HL-60 (cell line): ENCODE measurements around the gene TRABD2B.

Experiments used
- DNase-seq, 2 experiments: peaks; one replicate each; pipeline ENCODE4 v3.0.0-alpha.2; 2010 to 2020; ENCODE audit warnings: low read depth in 1 of 2, low spot score in 1 of 2
- H3K27ac ChIP-seq: fragments of 250-450 bp; sonication (Bioruptor Pico); replicated peaks from 2 replicates; pipeline ENCODE4 v1.5.1; 2020; ENCODE audit warnings: mild to moderate bottlenecking, moderate library complexity
- H3K27me3 ChIP-seq: fragments of 250-450 bp; sonication (Bioruptor Pico); 2 replicates; pipeline ENCODE4 v1.5.1; 2021; ENCODE audit warnings: mild to moderate bottlenecking, moderate library complexity; ENCODE audit not compliant: insufficient read depth, poor library complexity, severe bottlenecking
- H3K4me3 ChIP-seq: replicated peaks from 2 replicates; pipeline ENCODE4 v1.5.1; 2011; ENCODE audit warnings: mild to moderate bottlenecking, control low read depth, low read length; ENCODE audit not compliant: insufficient read depth
- GABPA ChIP-seq: IDR thresholded peaks from 2 replicates; pipeline ENCODE4 v1.6.1; 2012; ENCODE audit warnings: low read depth
- POLR2AphosphoS5 ChIP-seq: IDR thresholded peaks from 2 replicates; pipeline ENCODE4 v1.6.1; 2012; ENCODE audit warnings: low read depth
- SPI1 ChIP-seq: IDR thresholded peaks from 2 replicates; pipeline ENCODE4 v1.6.1; 2012; ENCODE audit warnings: low read depth, mild to moderate bottlenecking, borderline replicate concordance
- TF ChIP-seq, protein P1 (sequence below): IDR thresholded peaks from 2 replicates; pipeline ENCODE4 v1.6.1; 2012; ENCODE audit warnings: low read depth; ENCODE audit not compliant: insufficient replicate concordance
- TF ChIP-seq, protein P2 (sequence below): IDR thresholded peaks from one replicate; pipeline ENCODE4 v1.5.1; 2011; ENCODE audit warnings: low read length, control low read depth, inconsistent platforms; ENCODE audit not compliant: insufficient read depth

Gene TRABD2B

DNA sequence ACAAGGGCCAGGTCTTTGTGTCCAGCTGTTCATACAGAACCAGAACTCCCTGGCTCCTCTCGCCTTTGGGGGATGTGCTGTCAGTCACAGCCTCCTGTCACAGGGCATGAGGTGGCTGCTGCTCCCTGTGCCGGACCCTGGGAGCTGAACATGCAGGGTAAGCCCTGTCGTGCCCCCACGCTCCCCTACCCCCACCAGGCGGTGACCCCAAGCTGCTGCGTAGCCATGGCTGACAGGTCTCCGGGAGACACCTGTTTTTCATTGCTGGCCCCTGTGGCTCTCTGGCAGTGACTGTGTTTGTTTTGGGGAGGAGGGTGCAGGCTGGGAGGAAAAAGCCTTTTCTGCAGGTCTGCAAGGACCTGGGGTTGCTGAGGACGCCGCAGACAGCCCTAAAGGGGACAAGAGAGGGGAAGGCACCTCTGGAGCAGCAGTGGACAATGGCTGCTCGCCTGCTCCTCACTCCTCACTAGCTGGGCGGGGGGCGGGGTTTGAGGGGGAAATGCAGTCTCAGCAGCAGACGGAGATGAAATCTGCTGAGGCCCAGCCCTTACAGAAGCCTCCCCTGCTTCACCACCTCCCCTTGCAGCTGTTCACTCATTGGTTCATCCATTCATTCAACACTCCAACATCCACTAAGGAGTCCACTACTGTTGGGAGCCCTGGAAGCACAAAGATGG, 81.4 kb downstream of the TRABD2B start:
- DNase-seq: no peak
- TF ChIP-seq, protein P1, sequence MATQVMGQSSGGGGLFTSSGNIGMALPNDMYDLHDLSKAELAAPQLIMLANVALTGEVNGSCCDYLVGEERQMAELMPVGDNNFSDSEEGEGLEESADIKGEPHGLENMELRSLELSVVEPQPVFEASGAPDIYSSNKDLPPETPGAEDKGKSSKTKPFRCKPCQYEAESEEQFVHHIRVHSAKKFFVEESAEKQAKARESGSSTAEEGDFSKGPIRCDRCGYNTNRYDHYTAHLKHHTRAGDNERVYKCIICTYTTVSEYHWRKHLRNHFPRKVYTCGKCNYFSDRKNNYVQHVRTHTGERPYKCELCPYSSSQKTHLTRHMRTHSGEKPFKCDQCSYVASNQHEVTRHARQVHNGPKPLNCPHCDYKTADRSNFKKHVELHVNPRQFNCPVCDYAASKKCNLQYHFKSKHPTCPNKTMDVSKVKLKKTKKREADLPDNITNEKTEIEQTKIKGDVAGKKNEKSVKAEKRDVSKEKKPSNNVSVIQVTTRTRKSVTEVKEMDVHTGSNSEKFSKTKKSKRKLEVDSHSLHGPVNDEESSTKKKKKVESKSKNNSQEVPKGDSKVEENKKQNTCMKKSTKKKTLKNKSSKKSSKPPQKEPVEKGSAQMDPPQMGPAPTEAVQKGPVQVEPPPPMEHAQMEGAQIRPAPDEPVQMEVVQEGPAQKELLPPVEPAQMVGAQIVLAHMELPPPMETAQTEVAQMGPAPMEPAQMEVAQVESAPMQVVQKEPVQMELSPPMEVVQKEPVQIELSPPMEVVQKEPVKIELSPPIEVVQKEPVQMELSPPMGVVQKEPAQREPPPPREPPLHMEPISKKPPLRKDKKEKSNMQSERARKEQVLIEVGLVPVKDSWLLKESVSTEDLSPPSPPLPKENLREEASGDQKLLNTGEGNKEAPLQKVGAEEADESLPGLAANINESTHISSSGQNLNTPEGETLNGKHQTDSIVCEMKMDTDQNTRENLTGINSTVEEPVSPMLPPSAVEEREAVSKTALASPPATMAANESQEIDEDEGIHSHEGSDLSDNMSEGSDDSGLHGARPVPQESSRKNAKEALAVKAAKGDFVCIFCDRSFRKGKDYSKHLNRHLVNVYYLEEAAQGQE: no peak
- TF ChIP-seq SPI1: no peak
- TF ChIP-seq, protein P2, sequence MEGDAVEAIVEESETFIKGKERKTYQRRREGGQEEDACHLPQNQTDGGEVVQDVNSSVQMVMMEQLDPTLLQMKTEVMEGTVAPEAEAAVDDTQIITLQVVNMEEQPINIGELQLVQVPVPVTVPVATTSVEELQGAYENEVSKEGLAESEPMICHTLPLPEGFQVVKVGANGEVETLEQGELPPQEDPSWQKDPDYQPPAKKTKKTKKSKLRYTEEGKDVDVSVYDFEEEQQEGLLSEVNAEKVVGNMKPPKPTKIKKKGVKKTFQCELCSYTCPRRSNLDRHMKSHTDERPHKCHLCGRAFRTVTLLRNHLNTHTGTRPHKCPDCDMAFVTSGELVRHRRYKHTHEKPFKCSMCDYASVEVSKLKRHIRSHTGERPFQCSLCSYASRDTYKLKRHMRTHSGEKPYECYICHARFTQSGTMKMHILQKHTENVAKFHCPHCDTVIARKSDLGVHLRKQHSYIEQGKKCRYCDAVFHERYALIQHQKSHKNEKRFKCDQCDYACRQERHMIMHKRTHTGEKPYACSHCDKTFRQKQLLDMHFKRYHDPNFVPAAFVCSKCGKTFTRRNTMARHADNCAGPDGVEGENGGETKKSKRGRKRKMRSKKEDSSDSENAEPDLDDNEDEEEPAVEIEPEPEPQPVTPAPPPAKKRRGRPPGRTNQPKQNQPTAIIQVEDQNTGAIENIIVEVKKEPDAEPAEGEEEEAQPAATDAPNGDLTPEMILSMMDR: no peak
- no peak for TF ChIP-seq GABPA
- TF ChIP-seq POLR2AphosphoS5: no peak
- no peak overlapping the region for H3K4me3 ChIP-seq
- no peak overlapping the region for H3K27ac ChIP-seq
- H3K27me3 ChIP-seq: peaks cover 4% of the 10 kb centered on the region

DNA sequence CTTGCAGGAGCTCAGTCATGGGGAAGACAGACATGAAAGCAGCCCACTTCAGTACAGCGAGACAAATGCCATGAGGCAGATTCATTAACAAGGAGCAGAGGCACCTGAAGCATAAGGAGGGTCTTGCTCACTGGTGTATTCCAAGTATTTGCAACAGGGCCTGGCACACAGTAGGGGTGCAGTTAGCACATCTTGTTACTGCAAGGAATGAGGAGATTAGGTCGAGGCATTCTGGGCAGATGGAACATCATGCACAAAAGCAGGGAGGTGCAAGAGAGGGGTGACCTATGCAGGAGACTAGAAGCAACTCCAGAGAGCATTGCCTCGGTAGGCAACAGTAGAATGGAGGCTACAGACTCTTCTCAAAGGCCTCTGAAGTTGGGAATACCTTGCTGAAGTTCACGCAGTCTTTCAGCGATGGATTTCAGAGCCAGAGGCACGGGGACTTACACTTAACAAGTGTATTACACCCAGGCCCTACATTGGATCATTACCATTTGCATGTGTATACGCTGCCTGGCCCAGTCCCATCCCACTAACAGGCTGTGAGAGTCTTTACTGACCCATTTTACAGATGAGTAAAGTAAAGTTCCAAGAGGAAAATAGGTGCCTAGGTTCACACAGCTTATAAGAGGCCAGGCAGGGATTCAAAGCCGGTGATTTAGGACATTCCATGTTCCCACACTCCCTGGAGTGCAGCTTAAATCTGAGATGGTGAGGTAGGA, 82.1 kb downstream of the TRABD2B start:
- no peak for DNase-seq
- H3K4me3 ChIP-seq: no peak overlapping the region
- peaks cover 4% of the 10 kb centered on the region for H3K27me3 ChIP-seq
- H3K27ac ChIP-seq: no peak overlapping the region
- no peak for TF ChIP-seq GABPA
- TF ChIP-seq, protein P1: no peak
- TF ChIP-seq SPI1: no peak
- TF ChIP-seq, protein P2: no peak
- TF ChIP-seq POLR2AphosphoS5: no peak

DNA sequence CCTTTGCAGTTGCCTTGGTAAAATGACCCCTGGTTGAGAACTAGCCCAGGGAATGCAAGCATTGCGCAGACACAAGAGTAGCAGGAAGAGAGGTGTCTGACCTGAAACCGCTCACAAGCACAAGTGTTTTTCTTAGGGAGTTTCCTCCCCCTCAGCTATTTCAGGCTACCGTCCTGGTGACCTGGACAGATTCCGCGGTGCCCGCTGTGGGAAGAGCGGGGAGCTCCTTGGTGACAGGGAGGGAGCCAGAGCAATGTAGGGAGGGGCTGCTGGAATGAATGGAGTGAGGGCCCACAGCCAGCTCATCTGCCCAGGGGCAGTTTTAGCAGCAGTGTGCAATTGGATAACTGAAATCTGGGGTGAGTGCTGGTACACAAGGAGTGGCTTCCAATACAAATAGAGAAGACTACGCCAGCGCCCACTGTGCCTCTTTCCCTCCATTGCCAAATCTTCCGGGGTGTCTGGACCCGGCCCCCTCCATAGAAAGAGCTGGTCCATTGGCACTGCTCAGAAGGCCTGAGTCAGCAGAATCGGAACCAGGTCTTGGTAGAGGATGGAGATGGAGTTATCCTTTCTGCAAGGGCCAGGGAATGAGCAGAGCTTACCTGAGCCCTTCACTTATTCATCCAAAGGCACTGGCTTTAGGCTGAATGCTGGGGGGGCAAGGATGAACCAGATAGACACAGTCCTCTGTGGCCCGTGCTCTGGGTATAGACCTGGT, 82.8 kb downstream of the TRABD2B start:
- DNase-seq: no peak
- TF ChIP-seq POLR2AphosphoS5 (no peak), SPI1 (no peak)
- TF ChIP-seq, protein P1: no peak
- Histone ChIP-seq H3K4me3 (no peak overlapping the region), H3K27ac (no peak overlapping the region), H3K27me3 (peaks cover 4% of the 10 kb centered on the region)
